Prostate gland (tissue), 2 donors: Measurements from ENCODE around the gene CACNA1D. TPM values are rescaled to one million over a fixed set of nuclear protein-coding genes. Genes with fewer than 3 reads are reported as not detected.

ENCODE experiments used
- DNase-seq: peaks from one replicate; pipeline ENCODE4 v3.0.0-alpha.2; 2019; ENCODE audit warnings: low spot score
- H3K27ac ChIP-seq, 2 donors: fragments of 200-600 bp; sonication (generic); 2 replicates each; pipeline ENCODE4 v1.5.1; 2017 to 2019
- H3K27me3 ChIP-seq: fragments of 200-600 bp; sonication (generic); replicated peaks from 2 replicates; pipeline ENCODE4 v1.5.1; 2019; ENCODE audit not compliant: insufficient read depth
- H3K36me3 ChIP-seq, 2 donors: fragments of 200-600 bp; sonication (generic); 1 replicate in 1 of 2; 2 replicates in 1 of 2; pipeline versions ENCODE4 v1.5.1 to v1.8.1; 2017 to 2019
- H3K4me1 ChIP-seq: fragments of 200-600 bp; sonication (generic); replicated peaks from 2 replicates; pipeline ENCODE4 v1.5.1; 2019
- H3K4me3 ChIP-seq, 2 donors: fragments of 200-600 bp; sonication (generic); 2 replicates each; pipeline ENCODE4 v1.5.1; 2017 to 2019
- H3K9me3 ChIP-seq: fragments of 200-600 bp; sonication (generic); 2 replicates; pipeline ENCODE4 v1.5.1; 2017
- POLR2A ChIP-seq: fragments of 450-650 bp; IDR thresholded peaks from one replicate; pipeline ENCODE4 v1.6.1; 2016; ENCODE audit warnings: antibody characterized with exemption, mild to moderate bottlenecking
- POLR2AphosphoS5 ChIP-seq: sonication (generic); formaldehyde crosslinking; IDR thresholded peaks from one replicate; pipeline ENCODE4 v1.6.1; 2017; ENCODE audit warnings: antibody characterized with exemption
- WGBS: methylation state at CpG from one replicate; pipeline ENCODE4 v1.1.5; 2018; 5-methylcytosine and 5-hydroxymethylcytosine counted together
- intact Hi-C: fragments of 100-400 bp; cut with DNase I; formaldehyde crosslinking; loops from one replicate; pipeline ENCODE4 v1.14.2; 2022
- total RNA-seq, 2 donors: library from RNA; depleted of rRNA; stranded (reverse); fragments of >200 nt; gene quantifications; one replicate each; pipeline ENCODE4 v1.1.0, GENCODE V29; 2016
- TF ChIP-seq, protein P1 (sequence below), 4 experiments: fragments of 200-600 bp in 2 of 4; fragments of 450-650 bp in 2 of 4; sonication (generic) in 2 of 4; IDR thresholded peaks; 1 replicate in 3 of 4; 2 replicates in 1 of 4; pipeline ENCODE4 v1.5.1; 2016 to 2019; ENCODE audit warnings: antibody characterized with exemption in 4 of 4, mild to moderate bottlenecking in 2 of 4, moderate library complexity in 2 of 4

CACNA1D gene
- total RNA-seq, 2 donors from 2014 or later: 15.5 to 45.1 TPM

GRCh38 chr3:53705024-53705745, 210.8 kb downstream of the CACNA1D start:
- no peak for DNase-seq
- Histone ChIP-seq H3K4me1 (no peaks in the 10 kb centered on the region), H3K9me3 (no peaks in the 10 kb centered on the region), H3K27me3 (no peaks in the 10 kb centered on the region), H3K36me3 (no peaks in the 10 kb centered on the region), H3K27ac (no peak overlapping the region), H3K4me3 (no peak overlapping the region)
- 42% methylated on average over 11 of the region's 11 CpGs for WGBS
- TF ChIP-seq POLR2AphosphoS5 (no peak), POLR2A (no peak)
- TF ChIP-seq, protein P1, sequence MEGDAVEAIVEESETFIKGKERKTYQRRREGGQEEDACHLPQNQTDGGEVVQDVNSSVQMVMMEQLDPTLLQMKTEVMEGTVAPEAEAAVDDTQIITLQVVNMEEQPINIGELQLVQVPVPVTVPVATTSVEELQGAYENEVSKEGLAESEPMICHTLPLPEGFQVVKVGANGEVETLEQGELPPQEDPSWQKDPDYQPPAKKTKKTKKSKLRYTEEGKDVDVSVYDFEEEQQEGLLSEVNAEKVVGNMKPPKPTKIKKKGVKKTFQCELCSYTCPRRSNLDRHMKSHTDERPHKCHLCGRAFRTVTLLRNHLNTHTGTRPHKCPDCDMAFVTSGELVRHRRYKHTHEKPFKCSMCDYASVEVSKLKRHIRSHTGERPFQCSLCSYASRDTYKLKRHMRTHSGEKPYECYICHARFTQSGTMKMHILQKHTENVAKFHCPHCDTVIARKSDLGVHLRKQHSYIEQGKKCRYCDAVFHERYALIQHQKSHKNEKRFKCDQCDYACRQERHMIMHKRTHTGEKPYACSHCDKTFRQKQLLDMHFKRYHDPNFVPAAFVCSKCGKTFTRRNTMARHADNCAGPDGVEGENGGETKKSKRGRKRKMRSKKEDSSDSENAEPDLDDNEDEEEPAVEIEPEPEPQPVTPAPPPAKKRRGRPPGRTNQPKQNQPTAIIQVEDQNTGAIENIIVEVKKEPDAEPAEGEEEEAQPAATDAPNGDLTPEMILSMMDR (IDR thresholded peaks at IDR 0.05): no peak
- intact Hi-C loops: no loop called here

- no peak for DNase-seq
- 61% methylated on average over 4 of the region's 4 CpGs for whole genome bisulfite sequencing
- Histone ChIP-seq H3K27ac (no peak overlapping the region), H3K27me3 (no peaks in the 10 kb centered on the region), H3K36me3 (no peaks in the 10 kb centered on the region), H3K4me1 (no peaks in the 10 kb centered on the region), H3K4me3 (no peak overlapping the region), H3K9me3 (no peaks in the 10 kb centered on the region)
- intact Hi-C loops: no loop called here
- TF ChIP-seq, protein P1 (IDR thresholded peaks at IDR 0.05): no peak
Observed at GRCh38 chr3:53705774-53706173, 211.4 kb downstream of the CACNA1D start.

DNA sequence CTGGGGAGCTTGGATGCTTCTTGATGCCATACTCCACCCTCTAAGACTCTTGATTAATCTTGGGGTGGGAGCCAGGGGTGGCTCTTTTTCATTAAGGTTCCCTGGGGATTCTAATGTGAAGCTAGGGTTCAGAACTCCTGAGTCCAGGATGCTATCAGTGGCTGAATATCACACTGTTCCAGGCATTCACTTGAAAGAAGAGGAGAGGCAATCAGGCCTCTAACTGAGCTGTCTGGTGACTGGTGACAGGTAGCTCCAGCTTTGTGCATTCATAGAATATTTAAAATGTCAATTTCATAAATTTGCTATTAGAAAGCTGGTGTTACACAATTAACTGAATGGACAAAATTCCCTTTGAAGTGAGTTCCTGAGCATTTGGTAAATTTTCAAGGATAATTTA, 212.8 kb downstream of the CACNA1D start:
- no peaks in the 10 kb centered on the region for H3K36me3 ChIP-seq
- no peaks in the 10 kb centered on the region for H3K9me3 ChIP-seq
- H3K4me3 ChIP-seq: no peak overlapping the region
- no peak for DNase-seq
- no peaks in the 10 kb centered on the region for H3K4me1 ChIP-seq
- H3K27me3 ChIP-seq: no peaks in the 10 kb centered on the region
- intact Hi-C loops: no loop called here
- no peak overlapping the region for H3K27ac ChIP-seq
- TF ChIP-seq POLR2AphosphoS5 (no peak), POLR2A (no peak)
- TF ChIP-seq, protein P1 (IDR thresholded peaks at IDR 0.05): no peak

GRCh38 chr3:53708001-53708621, 213.7 kb downstream of the CACNA1D start:
- intact Hi-C loops: no loop called here
- no peaks in the 10 kb centered on the region for H3K4me1 ChIP-seq
- WGBS: 46% methylated on average over 4 of the region's 4 CpGs
- H3K36me3 ChIP-seq: no peaks in the 10 kb centered on the region
- TF ChIP-seq, protein P1 (IDR thresholded peaks at IDR 0.05): no peak
- TF ChIP-seq POLR2AphosphoS5: no peak
- no peak for TF ChIP-seq POLR2A
- H3K27ac ChIP-seq: no peak overlapping the region
- H3K4me3 ChIP-seq: no peak overlapping the region
- DNase-seq: no peak
- no peaks in the 10 kb centered on the region for H3K9me3 ChIP-seq
- no peaks in the 10 kb centered on the region for H3K27me3 ChIP-seq

- H3K9me3 ChIP-seq: no peaks in the 10 kb centered on the region
- H3K36me3 ChIP-seq: no peaks in the 10 kb centered on the region
- H3K4me1 ChIP-seq: no peaks in the 10 kb centered on the region
- H3K27ac ChIP-seq: no peak overlapping the region
- intact Hi-C loops: no loop called here
- no peak for DNase-seq
- WGBS: 92% methylated on average over 6 of the region's 6 CpGs
- H3K4me3 ChIP-seq: no peak overlapping the region
- TF ChIP-seq POLR2AphosphoS5 (no peak), POLR2A (no peak)
- TF ChIP-seq, protein P1 (IDR thresholded peaks at IDR 0.05): no peak
- no peaks in the 10 kb centered on the region for H3K27me3 ChIP-seq
Observed at GRCh38 chr3:53709256-53709655, 214.8 kb downstream of the CACNA1D start.
